ENCODE results near the gene CCDC110. TPM values are rescaled to one million over a fixed set of nuclear protein-coding genes. Genes with fewer than 3 reads are reported as not detected.
A peak's percentile ranks its signal among the peaks of the same experiment; 100 is the strongest.

The CCDC110 gene
- 0.28 and 0.71 TPM in 2 replicates for total RNA-seq
- 0.03 and 0.25 TPM in 2 replicates for polyA plus RNA-seq
- polyA plus RNA-seq (2011; cell fraction: cytosol; rRNA removed): 0.32 and 0.34 TPM in 2 replicates
- 0.32 and 1.0 TPM in 2 replicates for polyA plus RNA-seq (2011; cell fraction: nucleus; rRNA removed)
- polyA plus RNA-seq (2012): 0.37 and 0.79 TPM in 2 replicates
- polyA minus RNA-seq: not detected in 2 replicates
- not detected for polyA minus RNA-seq (2011; cell fraction: cytosol; rRNA and poly(A)+ RNA removed)
- not detected in 2 replicates for polyA minus RNA-seq (2011; cell fraction: nucleus; rRNA and poly(A)+ RNA removed)
- Bru-seq, nascent RNA: percentile 19 among the genes with signal in this experiment
- percentile 15 among the genes with signal in this experiment for BruChase-seq, experiment 1, labeled RNA remaining after a 6-hour chase
- BruChase-seq, experiment 2, labeled RNA remaining after a 2-hour chase: percentile 10 among the genes with signal in this experiment
- long read RNA-seq: 0 reads

- Histone ChIP-seq H2AFZ (ENCODE audit: low read depth, low read length) (peak within 1 kb of the TSS; percentile 98), H4K20me1 (replicated peaks; ENCODE audit: control insufficient read depth, extremely low read depth, insufficient read depth, low read length) (no peaks in the 10 kb centered on the region), H3K9ac (replicated peaks; ENCODE audit: extremely low read depth, insufficient read depth, low read length) (peak within 1 kb of the TSS; percentile 72), H3K9me1 (replicated peaks; ENCODE audit: control insufficient read depth, extremely low read depth, insufficient read depth, low read length) (no peaks in the 10 kb centered on the region), H3K9me3 (replicated peaks; ENCODE audit: control insufficient read depth, insufficient read depth, low read length) (no peaks in the 10 kb centered on the region), H3K4me1 (ENCODE audit: control insufficient read depth, extremely low read depth, insufficient read depth, low read length) (peaks cover 8% of the 10 kb centered on the region), H3K36me3 (ENCODE audit: control insufficient read depth in 2 of 2, extremely low read depth in 1 of 2, insufficient read depth in 2 of 2, low read length in 2 of 2) (no peaks in the 10 kb centered on the region), H3K27me3 (ENCODE audit: control insufficient read depth in 2 of 2, insufficient read depth in 2 of 2, low read length in 2 of 2) (peaks cover 15% of the 10 kb centered on the region in 2 experiments), H3K4me2 (ENCODE audit: insufficient read depth, low read length) (peak within 1 kb of the TSS; percentile 90), H3K4me3 (replicated peaks in 1 of 3; ENCODE audit: insufficient read depth in 1 of 3, low read depth in 1 of 3, low read length in 3 of 3) (peak within 1 kb of the TSS; percentile 43 to 80 (median 57)), H3K27ac (ENCODE audit: insufficient read depth, low read depth, low read length) (peak within 1 kb of the TSS; percentile 41), H3K79me2 (ENCODE audit: control insufficient read depth, insufficient read depth, low read length) (no peaks in the 10 kb centered on the region)
- TF ChIP-seq POLR2AphosphoS5 (IDR thresholded peaks at IDR 0.05; ENCODE audit: insufficient read depth, low read depth, low read length): peak; percentile 12
- no peak for TF ChIP-seq MAX (IDR thresholded peaks at IDR 0.05; ENCODE audit: insufficient read depth, insufficient read length)
- TF ChIP-seq CTCF (IDR thresholded peaks at IDR 0.05; ENCODE audit: extremely low read depth in 1 of 2, insufficient read depth in 1 of 2, low read depth in 1 of 2, low read length in 2 of 2): peak; percentile 32 to 57
- TF ChIP-seq EZH2 (IDR thresholded peaks at IDR 0.05; ENCODE audit: borderline replicate concordance, low read depth, low read length, severe bottlenecking): no peak
- peak; percentile 27 for TF ChIP-seq FOS (IDR thresholded peaks at IDR 0.05; ENCODE audit: borderline replicate concordance, insufficient read depth, low read length)
- no peak for TF ChIP-seq GATA2 (IDR thresholded peaks at IDR 0.05; ENCODE audit: insufficient read depth, insufficient read length, low read depth, low read length)
- ChIA-PET POLR2A (no interaction called here), CTCF (interaction anchor here (0.7 to 4.5 kb wide), 9 partner anchors 11 to 567 kb away, joined by 3 to 107 read pairs (median 5); partner anchors contain the start of gene PDLIM3)
- FAIRE-seq (peak; percentile 90), DNase-seq (ENCODE audit: low read depth, low spot score) (peak; percentile 90)
- intact Hi-C loops (cut with micrococcal nuclease): loop anchor here (1.0 to 2.0 kb wide), 11 partner anchors 42 to 567 kb away; partner anchors contain the start of genes ANKRD37, PDLIM3, SNX25 and UFSP2
- dilution Hi-C loops (cut with MboI; ENCODE audit: extremely low pct_ligation_motif_present, low sequenced_read_pairs): no loop called here
- BruUV-seq (replicated peaks): no TSS peak
These were observed at the start of gene CCDC110 for GRCh38 chr4:185471235-185472102. TSS of gene CCDC110 (minus strand) at chr4:185471733. CDS start at chr4:185471683, 50 bp downstream.

Data from endothelial cell of umbilical vein (primary cell).